Thoracic aorta (tissue), 2 donors: ENCODE data around the gene RFK. TPM values are rescaled to one million over a fixed set of nuclear protein-coding genes. Genes with fewer than 3 reads are reported as not detected.

Experiments used
- ATAC-seq: fragments of 150-250 bp; one replicate; pipeline ENCODE4 v1.8.0; 2017; ENCODE audit warnings: low read depth; ENCODE audit not compliant: insufficient number of reproducible peaks, low FRiP score
- DNase-seq: peaks from one replicate; pipeline ENCODE4 v3.0.0-alpha.2; 2020; ENCODE audit warnings: low spot score
- H3K27ac ChIP-seq, 2 donors: fragments of 200-600 bp; sonication (generic); 1 replicate in 1 of 2; 2 replicates in 1 of 2; pipeline ENCODE4 v1.5.1; 2016; ENCODE audit warnings: mild to moderate bottlenecking in 2 of 2, moderate library complexity in 2 of 2
- H3K27me3 ChIP-seq: fragments of 200-600 bp; sonication (generic); replicated peaks from 2 replicates; pipeline ENCODE4 v1.6.0; 2016; ENCODE audit warnings: mild to moderate bottlenecking; ENCODE audit not compliant: insufficient read depth
- H3K36me3 ChIP-seq: fragments of 200-600 bp; sonication (generic); one replicate; pipeline ENCODE4 v1.5.1; 2016
- H3K4me1 ChIP-seq, 2 donors: fragments of 200-600 bp; sonication (generic); 1 replicate in 1 of 2; 2 replicates in 1 of 2; pipeline versions ENCODE4 v1.5.1 to v1.6.0; 2016; ENCODE audit warnings: low read depth in 2 of 2, mild to moderate bottlenecking in 1 of 2; ENCODE audit not compliant: control insufficient read depth in 1 of 2
- H3K4me3 ChIP-seq: fragments of 200-600 bp; sonication (generic); 2 replicates; pipeline ENCODE4 v1.5.1; 2016; ENCODE audit warnings: mild to moderate bottlenecking
- H3K9me3 ChIP-seq: fragments of 200-600 bp; sonication (generic); 2 replicates; pipeline ENCODE4 v1.5.1; 2016
- total RNA-seq, 2 donors: library from RNA; depleted of rRNA; stranded (reverse); fragments of >200 nt; gene quantifications; one replicate each; pipeline versions ENCODE4 v1.1.0 to v1.2.3, GENCODE V29; 2016
- TF ChIP-seq, protein P1 (sequence below): fragments of 200-600 bp; sonication (generic); IDR thresholded peaks from one replicate; pipeline ENCODE4 v1.5.1; 2019; ENCODE audit warnings: antibody characterized with exemption

The RFK gene
- total RNA-seq, 2 donors from 2014 or later = 21.6 to 33.4 TPM

DNA sequence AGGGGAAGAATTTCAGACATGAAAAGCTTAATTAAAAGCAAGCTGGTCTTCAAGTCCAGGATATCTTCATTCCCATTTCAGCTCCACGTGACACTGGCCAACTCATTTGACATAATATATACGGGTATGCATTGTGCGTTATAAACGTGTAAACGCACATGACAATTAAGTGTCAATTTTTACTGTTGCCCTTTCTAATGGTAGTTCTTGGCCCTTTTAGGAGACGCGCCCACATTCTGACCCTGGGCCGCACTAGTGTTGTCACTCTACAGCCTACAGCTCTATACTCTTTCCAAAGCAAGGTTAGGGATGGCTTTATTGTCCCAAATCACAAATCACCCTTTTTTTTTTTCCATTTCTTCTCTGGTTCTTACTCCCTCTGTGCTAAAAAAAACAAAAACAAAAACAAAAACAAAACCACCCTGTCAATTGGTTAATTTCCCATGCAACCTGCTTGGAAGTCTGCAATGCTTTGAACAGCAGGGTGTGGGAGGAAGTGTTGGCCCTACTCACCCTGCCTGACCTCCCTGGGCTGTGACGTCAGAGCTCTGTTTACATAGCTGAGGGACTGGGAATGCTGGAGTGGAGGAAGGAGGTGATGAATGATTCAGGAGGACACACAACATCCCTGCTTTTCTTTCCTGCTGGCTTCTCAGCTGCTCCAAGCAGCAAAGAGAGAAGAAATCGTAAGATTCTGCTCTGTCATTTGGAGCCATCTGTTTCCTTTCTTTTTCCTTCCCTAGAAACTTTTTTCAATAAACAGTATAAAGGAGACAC is 19.3 kb downstream of the RFK start:
- peaks cover 7 to 25% of the 10 kb centered on the region in 2 donors for H3K4me1 ChIP-seq
- DNase-seq = peak; percentile 33
- ATAC-seq = no peak

GRCh38 chr9:76373784-76374474 is 20.3 kb downstream of the RFK start:
- peaks cover 7 to 25% of the 10 kb centered on the region in 2 donors for H3K4me1 ChIP-seq

More for the DNA sequence above, 19.3 kb downstream of the RFK start:
- no peak overlapping the region for H3K4me3 ChIP-seq
- no peaks in the 10 kb centered on the region for H3K9me3 ChIP-seq
- no peaks in the 10 kb centered on the region for H3K27me3 ChIP-seq
- no peaks in the 10 kb centered on the region for H3K36me3 ChIP-seq
- H3K27ac ChIP-seq = no peak overlapping the region
- TF ChIP-seq, protein P1, sequence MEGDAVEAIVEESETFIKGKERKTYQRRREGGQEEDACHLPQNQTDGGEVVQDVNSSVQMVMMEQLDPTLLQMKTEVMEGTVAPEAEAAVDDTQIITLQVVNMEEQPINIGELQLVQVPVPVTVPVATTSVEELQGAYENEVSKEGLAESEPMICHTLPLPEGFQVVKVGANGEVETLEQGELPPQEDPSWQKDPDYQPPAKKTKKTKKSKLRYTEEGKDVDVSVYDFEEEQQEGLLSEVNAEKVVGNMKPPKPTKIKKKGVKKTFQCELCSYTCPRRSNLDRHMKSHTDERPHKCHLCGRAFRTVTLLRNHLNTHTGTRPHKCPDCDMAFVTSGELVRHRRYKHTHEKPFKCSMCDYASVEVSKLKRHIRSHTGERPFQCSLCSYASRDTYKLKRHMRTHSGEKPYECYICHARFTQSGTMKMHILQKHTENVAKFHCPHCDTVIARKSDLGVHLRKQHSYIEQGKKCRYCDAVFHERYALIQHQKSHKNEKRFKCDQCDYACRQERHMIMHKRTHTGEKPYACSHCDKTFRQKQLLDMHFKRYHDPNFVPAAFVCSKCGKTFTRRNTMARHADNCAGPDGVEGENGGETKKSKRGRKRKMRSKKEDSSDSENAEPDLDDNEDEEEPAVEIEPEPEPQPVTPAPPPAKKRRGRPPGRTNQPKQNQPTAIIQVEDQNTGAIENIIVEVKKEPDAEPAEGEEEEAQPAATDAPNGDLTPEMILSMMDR = no peak

GRCh38 chr9:76373173-76373783 is 20.9 kb downstream of the RFK start:
- H3K27ac ChIP-seq = no peak overlapping the region
- no peaks in the 10 kb centered on the region for H3K27me3 ChIP-seq
- no peaks in the 10 kb centered on the region for H3K9me3 ChIP-seq
- DNase-seq (no peak), ATAC-seq (peak; percentile 52)
- no peaks in the 10 kb centered on the region for H3K36me3 ChIP-seq
- TF ChIP-seq, protein P1 = no peak
- peaks cover 7 to 25% of the 10 kb centered on the region in 2 donors for H3K4me1 ChIP-seq
- no peak overlapping the region for H3K4me3 ChIP-seq

More at GRCh38 chr9:76373784-76374474, 20.3 kb downstream of the RFK start:
- no peak for DNase-seq
- no peak for ATAC-seq
- Histone ChIP-seq H3K27ac (no peak overlapping the region), H3K9me3 (no peaks in the 10 kb centered on the region), H3K27me3 (no peaks in the 10 kb centered on the region), H3K4me3 (no peak overlapping the region), H3K36me3 (no peaks in the 10 kb centered on the region)
- TF ChIP-seq, protein P1 = no peak

GRCh38 chr9:76372336-76372735 is 21.9 kb downstream of the RFK start:
- Histone ChIP-seq H3K4me3 (no peak overlapping the region), H3K27ac (no peak overlapping the region), H3K4me1 (peaks cover 7 to 25% of the 10 kb centered on the region in 2 donors), H3K27me3 (no peaks in the 10 kb centered on the region), H3K36me3 (no peaks in the 10 kb centered on the region), H3K9me3 (no peaks in the 10 kb centered on the region)
- TF ChIP-seq, protein P1 = no peak
- DNase-seq = no peak
- no peak for ATAC-seq

DNA sequence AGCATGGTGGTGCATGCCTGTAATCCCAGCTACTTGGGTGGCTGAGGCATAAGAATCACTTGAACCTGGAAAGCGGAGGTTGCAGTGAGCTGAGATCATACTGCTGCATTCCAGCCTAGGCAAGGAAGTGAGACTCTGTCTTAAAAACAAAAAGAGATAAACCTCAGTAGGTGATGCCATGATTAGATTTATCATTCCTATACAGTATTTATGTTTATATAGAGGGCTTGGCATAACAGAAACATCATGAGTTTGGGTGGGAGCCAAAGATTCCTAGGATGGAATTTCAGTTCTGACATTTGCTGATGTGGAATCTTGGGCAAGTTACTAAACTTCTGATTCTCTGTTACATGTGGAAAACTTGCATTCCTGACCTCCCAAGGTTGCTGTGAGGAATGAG is 22.3 kb downstream of the RFK start:
- H3K9me3 ChIP-seq = no peaks in the 10 kb centered on the region
- TF ChIP-seq, protein P1 = no peak
- no peak for DNase-seq
- H3K27me3 ChIP-seq = no peaks in the 10 kb centered on the region
- ATAC-seq = no peak
- H3K4me3 ChIP-seq = no peak overlapping the region
- H3K27ac ChIP-seq = no peak overlapping the region
- peaks cover 7 to 25% of the 10 kb centered on the region in 2 donors for H3K4me1 ChIP-seq
- no peaks in the 10 kb centered on the region for H3K36me3 ChIP-seq
